GM11168 (cell line): ENCODE measurements around the gene UGT1A9.

ENCODE experiments used
- in situ Hi-C: fragments of 300-500 bp; cut with MboI; formaldehyde crosslinking; loops from one replicate; pipeline ENCODE4 v1.12.0; 2022; ENCODE audit warnings: low sequenced_read_pairs; ENCODE audit not compliant: unreplicated experiment

Gene UGT1A9

GRCh38 chr2:233791883-233792329, 120.2 kb downstream of the UGT1A9 start:
- in situ Hi-C loops, result no loop called here

GRCh38 chr2:233792720-233793119, 121.0 kb downstream of the UGT1A9 start:
- in situ Hi-C loops, result no loop called here

- in situ Hi-C loops, result no loop called here
These were observed 121.9 kb downstream of the UGT1A9 start for GRCh38 chr2:233793465-233794127.

GRCh38 chr2:233794128-233794658, 122.5 kb downstream of the UGT1A9 start:
- in situ Hi-C loops, result no loop called here

DNA sequence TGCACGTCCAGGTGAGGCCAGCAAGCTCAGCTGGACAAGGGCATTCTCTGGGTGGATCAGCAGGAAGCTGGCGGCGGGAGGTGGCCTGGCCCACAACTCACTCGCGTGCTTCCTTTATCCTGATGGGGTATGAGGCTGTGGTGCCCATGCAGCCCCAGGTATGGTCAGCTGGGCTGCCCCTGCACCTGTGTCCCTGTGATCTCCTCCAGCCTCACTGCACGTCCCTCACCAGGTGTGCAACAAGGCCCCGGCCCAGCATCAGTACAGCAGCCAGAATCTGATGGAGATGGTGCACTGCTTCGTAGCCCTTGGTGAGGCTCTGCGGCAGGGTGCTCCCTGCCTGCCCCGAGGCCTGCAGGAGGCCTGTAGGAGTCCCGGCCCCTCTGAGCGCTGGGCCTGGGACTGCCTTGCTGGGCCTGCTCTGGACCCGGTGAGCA, 124.1 kb downstream of the UGT1A9 start:
- in situ Hi-C loops, result no loop called here

GRCh38 chr2:233796254-233796653, 124.6 kb downstream of the UGT1A9 start:
- in situ Hi-C loops, result no loop called here

DNA sequence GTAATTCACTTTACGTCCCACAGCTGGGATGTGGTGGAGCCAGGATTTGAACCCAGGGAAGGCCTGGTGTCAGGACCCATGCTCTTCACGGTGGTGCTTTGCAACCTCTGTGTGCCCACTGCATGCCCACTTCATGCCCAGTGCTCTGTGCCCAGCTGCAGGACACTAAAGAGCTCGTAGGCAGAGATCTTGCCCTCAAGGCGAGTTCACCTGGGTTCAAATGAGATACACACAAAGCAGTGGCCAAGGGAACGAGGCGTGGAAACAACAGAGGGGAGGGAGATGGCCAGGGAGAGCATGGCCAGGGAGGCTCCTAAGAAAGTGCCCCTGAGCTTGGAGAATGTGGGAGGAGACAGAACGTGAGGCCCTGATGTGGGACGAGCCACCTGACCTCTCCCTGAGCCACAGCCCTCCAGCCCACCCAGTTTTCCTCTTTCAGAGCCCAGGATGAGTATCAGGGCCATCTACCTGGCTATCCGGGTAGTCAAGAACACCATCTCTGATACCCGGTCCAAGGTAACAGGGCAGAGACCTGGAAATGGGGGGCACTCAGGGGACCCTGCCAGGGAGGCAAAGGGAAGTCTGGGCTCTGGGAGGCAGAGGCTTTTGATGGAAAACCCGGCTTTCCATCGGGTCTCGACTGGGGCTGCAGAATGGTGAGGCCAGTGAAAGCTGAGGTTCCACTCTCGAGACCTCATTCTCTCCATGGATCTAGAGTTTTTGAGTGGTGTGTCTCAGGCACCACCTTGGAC, 126.8 kb downstream of the UGT1A9 start:
- in situ Hi-C loops, result no loop called here

GRCh38 chr2:233799087-233799665, 127.5 kb downstream of the UGT1A9 start:
- in situ Hi-C loops, result no loop called here

- in situ Hi-C loops, result no loop called here
These were observed 128.0 kb downstream of the UGT1A9 start for GRCh38 chr2:233799716-233800115.

- in situ Hi-C loops, result no loop called here
These were observed 128.5 kb downstream of the UGT1A9 start for GRCh38 chr2:233800208-233800607.

GRCh38 chr2:233801357-233802131, 129.8 kb downstream of the UGT1A9 start:
- in situ Hi-C loops, result no loop called here

DNA sequence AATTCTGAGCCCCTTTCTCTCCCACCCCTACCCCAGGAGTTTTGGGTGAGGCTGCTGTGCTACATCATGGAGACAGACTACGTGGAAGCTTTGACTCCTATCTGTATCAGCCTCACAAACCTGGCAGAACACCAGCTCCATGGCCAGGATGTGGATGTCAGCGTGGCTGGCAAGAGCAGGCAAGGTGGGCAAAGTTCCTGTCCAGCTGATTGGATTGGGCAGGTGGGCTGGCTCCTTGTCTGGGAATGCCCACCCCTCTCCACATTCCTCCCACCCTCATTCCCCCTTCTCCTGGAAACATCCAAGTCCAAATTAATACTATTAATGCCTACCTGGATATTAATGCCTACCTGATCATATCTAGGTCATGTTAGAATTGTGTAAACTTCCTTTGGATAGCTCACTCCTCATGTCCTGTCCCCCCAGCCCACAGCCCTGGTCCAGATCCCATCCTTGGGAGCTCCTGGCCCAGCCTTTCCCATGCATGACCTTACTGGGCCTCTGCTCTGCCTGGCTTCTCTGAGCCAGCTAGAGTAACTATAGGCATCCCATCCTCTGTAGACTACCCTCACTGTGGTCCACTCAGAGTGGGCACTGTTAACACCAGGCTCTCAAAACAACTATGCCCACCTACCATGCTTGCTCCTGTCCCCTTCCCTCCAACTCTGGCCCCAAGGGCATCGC, 130.6 kb downstream of the UGT1A9 start:
- in situ Hi-C loops, result no loop called here

GRCh38 chr2:233803292-233803911, 131.7 kb downstream of the UGT1A9 start:
- in situ Hi-C loops, result no loop called here

- in situ Hi-C loops, result no loop called here
These were observed 132.3 kb downstream of the UGT1A9 start for GRCh38 chr2:233803994-233804393.

GRCh38 chr2:233807215-233807865, 135.6 kb downstream of the UGT1A9 start:
- in situ Hi-C loops, result no loop called here

DNA sequence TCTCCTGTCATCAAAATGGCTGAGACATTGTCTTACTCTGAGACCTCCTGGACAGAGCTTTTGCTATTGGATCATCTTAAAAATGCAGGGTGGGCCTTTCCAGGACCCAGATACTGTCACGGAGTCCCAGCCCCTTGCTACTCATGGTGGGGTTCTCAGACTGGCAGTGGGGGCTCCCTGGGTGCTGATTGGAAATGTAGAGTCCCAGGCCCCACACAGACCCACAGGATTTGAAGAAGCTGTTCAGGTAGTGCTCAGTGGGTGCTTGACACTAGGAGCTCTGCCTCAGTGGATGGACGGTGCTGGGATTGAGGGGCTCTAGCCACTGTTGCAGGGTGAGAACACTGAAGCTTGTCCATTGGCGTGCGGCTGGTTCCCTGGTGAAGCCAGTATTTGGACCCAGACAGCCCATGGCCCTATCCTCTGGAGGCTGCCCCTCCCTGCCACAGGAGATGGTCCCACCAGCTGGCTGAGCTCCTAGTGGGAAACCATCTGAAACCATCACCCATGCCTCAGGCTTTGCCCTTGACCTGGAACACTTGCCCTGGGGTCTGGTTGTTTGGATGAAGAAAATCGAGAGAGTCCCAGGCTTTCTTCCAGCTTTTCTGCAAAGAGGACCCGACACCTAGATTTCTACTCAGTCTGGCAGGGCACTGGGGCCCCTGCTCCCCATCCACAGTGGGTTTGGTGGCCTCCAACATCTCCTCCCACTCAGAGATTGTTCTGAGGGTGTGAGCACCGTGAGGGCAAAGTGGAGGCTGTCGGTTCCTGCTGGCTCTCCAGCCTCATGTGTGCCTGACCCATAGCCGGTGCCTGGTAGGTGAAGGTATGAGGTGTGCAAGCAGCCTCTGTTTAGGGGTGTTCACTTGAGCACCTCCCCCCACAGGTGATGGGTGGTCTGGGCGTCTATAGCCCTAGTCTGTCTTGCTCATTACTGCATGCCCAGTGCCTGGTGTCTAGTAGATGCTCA, 136.6 kb downstream of the UGT1A9 start:
- in situ Hi-C loops, result no loop called here

DNA sequence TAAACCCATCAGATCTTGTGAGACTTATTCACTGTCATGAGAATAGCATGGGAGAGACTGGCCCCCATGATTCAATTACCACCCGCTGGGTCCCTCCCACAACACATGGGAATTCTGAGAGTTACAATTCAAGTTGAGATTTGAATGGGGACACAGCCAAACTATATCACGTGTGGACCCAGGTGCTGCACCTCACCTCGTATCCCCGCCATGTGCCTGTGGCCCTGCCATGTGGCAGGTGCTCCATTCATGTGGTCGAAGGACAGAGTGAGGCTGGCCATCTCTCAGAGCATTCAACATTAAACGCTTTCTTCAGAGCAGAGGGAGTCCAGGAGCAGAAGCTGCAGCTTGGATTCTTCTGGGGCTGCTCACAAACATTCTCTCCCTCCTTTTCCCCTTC, 138.7 kb downstream of the UGT1A9 start:
- in situ Hi-C loops, result no loop called here

GRCh38 chr2:233811087-233811486, 139.4 kb downstream of the UGT1A9 start:
- in situ Hi-C loops, result no loop called here
